ENCODE measurements around the gene SH3PXD2A.

SH3PXD2A gene

DNA sequence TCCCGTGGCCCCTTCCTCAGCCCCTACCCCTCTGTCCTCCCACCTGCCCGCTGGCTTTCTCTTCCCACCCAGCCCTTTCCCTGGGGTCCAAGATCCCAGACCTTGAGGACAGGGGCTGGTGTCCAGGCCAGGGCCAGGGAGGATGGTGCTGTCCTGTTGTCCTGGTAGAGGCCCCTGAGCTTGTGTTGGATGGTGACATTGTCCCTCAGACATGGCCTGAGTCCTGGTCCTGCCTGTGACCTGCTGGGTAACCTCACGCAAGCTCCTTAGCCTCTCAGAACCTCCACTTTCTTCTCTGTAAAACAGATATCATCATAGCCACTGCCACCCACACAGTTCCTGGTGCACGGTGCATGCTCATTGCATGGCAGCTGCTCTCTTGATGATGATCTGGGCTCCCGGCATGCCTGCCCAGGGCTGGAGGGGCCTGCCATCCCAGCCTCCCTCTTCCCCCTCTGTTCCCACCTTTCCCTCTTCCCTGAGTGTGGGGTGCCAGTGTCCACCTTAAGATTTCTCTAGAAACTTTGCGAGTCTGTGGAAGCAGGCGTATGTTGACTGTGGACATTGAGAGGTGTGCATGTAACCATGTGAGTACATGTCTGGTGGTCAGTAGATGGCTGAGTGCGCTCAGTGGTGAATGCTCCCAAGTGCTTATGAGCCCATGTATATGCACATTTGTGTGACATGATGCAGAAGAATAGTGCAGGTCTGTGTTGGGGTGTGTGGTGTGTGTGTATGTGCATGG is 301.5 kb downstream of the SH3PXD2A start:
- peak; percentile 50 to 75 (median 70) for DNase-seq

DNA sequence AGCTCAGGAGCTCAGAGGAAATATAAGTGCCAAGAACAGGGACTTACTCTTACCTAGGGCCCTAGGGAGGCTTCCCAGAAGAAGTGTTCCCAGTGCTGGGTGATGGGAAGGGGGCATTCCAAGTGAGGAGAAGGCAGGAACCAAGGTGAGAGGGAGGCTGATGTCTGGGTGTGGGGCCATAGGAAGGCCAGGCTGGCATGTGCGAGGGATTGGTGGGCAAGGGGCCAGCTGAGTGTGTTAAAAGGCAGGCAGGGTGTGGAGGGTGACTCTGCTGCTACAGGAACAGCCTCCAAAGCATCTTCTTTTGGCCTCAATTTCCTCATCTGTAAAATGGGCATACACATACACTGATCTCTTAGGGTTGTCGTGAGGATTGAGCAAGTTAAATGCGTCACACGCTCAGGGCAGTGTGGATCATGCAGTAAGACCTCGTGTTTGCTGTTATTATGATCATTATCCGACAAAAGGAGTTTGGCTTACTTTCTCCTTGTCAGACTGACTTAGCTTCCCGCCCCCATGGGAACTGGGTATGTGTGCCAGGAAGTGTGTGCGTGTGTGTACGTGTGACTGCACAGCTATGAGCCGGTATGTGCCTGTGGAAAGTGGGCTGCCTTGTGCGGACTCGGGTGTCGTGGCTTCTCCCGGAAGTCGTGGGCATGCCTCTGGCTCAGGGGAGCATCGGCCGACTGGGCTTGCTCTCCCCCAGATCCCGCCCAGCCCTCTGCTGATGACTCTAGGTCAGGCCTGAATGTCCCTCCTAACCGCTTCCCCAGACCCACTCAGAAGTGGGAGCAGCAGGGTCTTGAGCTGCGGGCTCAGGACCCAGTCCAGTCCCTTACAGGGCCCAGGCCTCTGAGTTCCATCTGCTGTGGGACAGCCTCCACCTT is 302.3 kb downstream of the SH3PXD2A start:
- no peak for DNase-seq

DNA sequence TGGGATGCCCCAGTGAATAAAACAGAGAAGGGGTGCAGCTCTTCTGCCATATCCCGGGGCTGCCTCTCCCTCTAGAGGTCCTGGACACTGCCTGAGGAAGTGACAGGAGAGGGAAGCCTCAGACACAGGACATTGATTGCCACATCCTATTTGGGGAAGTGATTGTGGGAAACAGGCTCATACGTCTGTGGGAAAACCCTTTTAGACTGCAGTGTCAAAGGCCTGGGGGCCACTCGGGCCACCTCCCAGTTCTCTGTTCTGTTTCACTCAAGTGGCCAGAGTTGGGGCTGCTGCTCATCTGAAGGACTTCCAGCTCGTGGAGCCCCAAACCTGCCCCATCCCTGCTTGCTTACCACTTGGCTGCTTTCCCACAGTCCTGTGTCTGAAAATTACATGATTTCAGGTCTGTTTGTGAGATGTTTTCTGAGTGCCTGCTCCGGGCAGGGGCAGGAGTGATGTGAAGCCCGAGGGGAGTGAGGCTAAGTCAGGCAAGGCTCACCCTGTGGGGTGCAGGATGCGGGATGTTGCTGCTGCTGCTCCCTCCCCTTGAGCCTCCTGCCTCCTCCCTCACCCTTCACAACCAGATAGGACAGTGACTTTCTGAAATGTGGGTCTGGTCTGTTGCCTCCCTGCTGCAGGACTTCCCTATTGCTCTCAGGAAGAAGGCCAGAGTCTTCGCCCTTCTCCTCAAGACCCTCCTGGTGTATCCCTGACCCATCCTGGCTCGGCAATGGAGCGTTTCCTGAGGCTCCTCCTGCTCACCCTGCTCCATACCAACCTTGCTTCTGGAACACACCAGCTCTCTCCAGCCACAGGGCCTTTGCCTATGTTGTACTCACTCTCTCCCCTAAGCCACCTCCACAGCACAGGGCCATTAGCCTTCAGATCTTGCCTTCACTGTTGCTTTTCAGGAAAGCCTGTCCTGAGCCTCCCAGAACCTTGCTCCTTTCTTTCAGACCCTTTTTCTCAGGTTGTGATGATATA is 303.5 kb downstream of the SH3PXD2A start:
- peak; percentile 92 to 97 (median 93) for DNase-seq

DNA sequence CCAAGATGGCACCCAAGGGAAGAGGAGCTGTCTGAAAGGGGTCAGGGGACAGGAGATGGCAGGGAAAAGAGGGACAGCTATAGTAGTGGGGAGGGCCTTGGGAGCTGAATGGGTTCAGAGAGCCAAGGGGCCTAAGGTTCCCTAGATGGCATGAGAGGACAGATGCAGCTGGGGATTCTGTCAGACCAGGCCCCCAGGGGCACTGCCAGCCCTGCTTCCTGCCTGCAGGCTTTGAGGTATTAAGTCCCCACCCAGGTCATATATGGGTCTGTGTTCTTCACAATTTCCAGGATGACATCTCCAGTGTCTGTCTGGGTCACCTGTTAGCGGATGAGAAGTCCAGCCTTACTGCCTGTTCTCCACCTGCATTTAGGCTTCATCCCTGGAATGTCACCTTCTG is 305.1 kb downstream of the SH3PXD2A start:
- no peak for DNase-seq

GRCh38 chr10:103549349-103549685 is 306.1 kb downstream of the SH3PXD2A start:
- no peak for DNase-seq

- DNase-seq = no peak
These were observed 306.6 kb downstream of the SH3PXD2A start for GRCh38 chr10:103548581-103549348.

DNA sequence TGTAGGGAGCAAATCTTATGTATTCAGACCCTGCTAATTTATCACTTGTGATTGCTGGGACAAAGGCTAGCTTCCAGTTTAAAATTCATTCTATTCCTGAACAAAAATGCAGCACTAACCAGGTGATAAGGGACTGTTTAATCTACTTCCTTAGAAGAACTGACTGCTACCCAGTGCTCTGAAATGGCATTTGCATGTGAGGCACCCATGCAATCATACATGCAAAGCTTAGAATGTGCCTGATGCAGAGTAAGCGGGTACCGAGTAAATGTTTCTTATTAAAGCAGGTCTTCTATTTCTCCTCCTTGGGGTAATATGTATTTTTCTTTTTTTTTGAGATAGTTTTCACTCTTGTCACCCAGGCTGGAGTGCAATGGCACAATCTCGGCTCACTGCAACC is 307.4 kb downstream of the SH3PXD2A start:
- DNase-seq = no peak

DNA sequence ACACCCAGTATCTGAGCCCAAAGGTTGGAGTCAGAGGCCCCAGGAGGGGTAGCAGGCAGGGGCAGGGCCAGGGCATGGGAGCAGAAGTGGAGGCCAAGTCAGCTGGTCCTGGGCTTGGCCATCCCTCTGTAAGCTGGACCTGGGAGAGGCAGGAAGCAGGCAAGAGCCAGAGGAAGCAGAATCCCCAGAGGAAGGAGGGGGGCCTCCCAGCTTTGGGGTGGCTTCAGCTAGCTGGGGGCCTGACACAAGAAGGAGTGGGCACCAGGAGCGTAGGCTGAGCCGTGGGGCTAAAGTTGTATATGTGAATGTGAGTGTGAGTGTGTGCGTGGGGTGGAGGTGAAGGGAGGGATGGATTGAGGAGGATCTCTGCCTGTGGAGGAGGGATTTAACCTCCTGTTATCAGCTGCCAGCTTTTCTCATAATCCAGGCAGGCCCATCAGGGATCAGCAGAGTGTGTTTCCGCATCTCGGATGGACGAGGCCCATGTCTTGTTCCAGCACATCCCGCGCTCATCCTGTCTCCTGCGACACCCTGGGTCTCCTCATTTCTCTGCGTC is 307.9 kb downstream of the SH3PXD2A start:
- no peak for DNase-seq

- DNase-seq = no peak
These were observed 309.0 kb downstream of the SH3PXD2A start for GRCh38 chr10:103546401-103546800.

DNA sequence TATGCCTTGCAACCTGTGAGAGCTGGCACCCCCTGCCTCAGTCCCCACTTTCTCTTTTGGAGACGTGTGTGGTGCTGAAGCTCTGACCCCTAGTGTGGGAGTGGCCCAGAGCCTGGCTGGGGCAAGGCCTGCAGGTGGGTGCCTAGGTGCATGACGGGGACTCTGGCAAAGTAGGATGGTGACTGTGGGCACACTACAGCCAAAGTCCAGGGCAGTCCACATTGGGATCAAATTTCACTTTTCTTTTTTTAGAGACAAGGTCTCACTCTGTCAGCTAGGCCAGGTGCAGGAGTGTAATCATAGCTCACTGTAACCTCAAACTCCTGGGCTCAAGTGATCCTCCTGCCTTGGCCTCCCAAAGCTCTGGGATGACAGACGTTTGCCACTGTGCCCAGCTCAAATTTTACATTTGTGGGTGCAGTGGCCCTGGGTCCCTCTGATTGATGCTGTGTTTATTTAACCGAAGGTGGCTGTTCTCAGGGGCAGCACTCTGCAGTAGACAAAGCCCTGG is 309.6 kb downstream of the SH3PXD2A start:
- no peak for DNase-seq

DNA sequence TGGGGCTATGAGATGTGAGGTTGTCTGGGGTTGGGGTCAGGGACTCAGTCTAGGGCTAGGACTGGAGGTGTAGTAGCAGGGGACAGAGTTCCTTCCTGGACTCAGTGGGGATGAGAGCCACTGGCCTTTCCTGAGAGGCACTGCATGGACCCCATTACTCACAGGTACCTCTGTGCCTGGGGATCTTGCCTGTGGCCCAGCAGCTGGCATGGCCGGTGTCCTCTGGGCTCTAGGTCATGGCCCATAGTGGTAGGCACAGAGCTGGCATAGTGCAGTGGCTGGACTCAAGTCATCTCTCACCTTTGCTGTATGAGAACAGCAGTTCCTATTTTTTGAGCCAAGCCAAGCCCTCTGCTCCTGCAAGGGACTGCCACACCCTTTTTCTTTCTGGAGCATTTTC is 310.0 kb downstream of the SH3PXD2A start:
- no peak for DNase-seq

DNA sequence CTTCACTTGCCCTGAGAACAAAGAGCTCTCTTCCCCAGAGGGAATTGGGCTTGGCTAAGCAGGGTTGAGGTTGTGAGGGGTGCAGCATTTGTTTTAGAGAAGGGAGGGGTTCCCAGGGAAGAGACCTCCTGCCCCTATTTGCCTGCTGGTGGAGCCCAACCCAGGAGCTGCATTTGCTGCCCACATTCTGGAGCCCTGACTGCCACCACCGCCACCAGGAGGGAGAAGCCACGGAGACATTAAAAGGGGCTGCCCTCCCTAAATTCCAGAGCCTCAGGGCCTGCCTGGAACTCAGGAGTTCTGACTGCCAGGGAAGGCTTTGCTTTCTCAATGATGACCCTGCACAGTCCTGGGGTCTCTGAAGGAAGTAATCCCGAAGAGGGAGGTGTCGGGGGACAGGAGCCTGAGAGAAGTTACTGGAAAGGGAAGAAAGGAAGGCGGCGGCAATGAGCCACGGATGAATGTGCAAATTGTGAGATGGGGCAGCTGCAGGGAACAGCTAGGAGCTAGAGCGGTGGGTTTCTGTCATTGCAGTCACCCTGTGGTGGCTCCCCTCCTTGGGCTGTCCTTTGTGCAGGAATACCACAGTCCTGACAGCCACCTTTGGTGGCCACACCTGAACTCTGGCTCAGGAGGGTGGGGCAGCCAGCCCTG is 310.6 kb downstream of the SH3PXD2A start:
- no peak for DNase-seq
